Measurements from ENCODE around the gene PDZD7.

Gene PDZD7

GRCh38 chr10:100965820-100966219, 65.1 kb downstream of the PDZD7 start:
- no peak for DNase-seq

DNA sequence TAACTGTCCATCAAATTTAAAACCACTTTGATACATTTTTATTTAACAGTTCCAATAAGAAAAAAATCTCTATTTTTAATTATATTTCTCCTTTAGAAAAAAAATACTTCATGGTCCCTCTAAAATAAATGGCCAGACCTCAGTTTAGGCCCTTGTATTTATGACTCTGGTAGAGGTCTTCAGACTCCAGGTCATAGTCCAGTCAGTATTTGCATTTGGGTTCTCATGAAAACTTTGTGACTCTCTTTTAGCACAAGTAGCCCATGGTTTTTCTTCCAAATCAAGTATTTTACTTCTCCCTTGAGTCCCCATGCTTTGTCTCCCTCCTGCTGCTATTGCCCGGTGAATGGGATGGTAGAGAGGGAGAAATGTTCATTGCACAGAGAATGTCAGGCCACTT, 67.1 kb downstream of the PDZD7 start:
- DNase-seq: no peak

GRCh38 chr10:100962351-100963080, 68.4 kb downstream of the PDZD7 start:
- DNase-seq: no peak

DNA sequence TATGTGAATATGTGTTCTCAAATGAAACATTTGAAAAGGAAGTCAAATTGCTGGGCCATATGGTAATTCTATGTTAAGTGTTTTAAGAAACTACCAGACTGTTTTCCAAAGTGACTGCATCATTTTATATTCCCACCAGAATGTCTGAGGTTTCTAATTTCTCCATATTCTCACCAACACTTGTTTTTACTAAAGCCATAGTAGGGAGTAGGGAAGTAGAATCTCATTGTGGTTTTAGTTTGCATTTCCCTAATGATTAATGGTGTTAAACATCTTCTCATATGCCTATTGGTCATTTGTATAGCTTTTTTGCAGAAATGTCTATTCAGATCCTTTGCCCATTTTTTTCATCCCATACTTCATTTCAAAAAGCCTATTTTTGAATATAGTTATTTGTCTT, 70.7 kb downstream of the PDZD7 start:
- no peak for DNase-seq

Data from NCI-H510A treated with DMSO at 0.1 percent for 48 hours (cell line).